Measurements from ENCODE around the gene CRYBG2.
"Not testable (repeated sequence)": the region's sequence is repeated elsewhere in the genome, so short reads cannot be mapped to it uniquely, and the experiment has no call there.

CRYBG2 gene

GRCh38 chr1:26391450-26391849, 37.5 kb upstream of the CRYBG2 start:
- no peak overlapping the region for H3K4me3 ChIP-seq (ENCODE audit: low read depth in 1 of 2, low read length in 1 of 2)
- no peaks in the 10 kb centered on the region for H3K4me1 ChIP-seq (ENCODE audit: control insufficient read depth in 1 of 2, insufficient read depth in 1 of 2, low read depth in 1 of 2, low read length in 1 of 2)
- no peak overlapping the region for H3K27ac ChIP-seq
- peaks cover 23% of the 10 kb centered on the region for H3K27me3 ChIP-seq
- no peaks in the 10 kb centered on the region for H3K36me3 ChIP-seq
- no peaks in the 10 kb centered on the region for H3K9me3 ChIP-seq
- TF ChIP-seq CTCF (IDR thresholded peaks at IDR 0.05), result no peak

GRCh38 chr1:26389604-26390247, 35.8 kb upstream of the CRYBG2 start:
- no peak for TF ChIP-seq CTCF (IDR thresholded peaks at IDR 0.05)
- Histone ChIP-seq H3K4me3 (ENCODE audit: low read depth in 1 of 2, low read length in 1 of 2) (no peak overlapping the region), H3K36me3 (no peaks in the 10 kb centered on the region), H3K27ac (no peak overlapping the region), H3K9me3 (no peaks in the 10 kb centered on the region), H3K4me1 (ENCODE audit: control insufficient read depth in 1 of 2, insufficient read depth in 1 of 2, low read depth in 1 of 2, low read length in 1 of 2) (no peaks in the 10 kb centered on the region), H3K27me3 (peaks cover 39% of the 10 kb centered on the region)

GRCh38 chr1:26388791-26389445, 35.0 kb upstream of the CRYBG2 start:
- Histone ChIP-seq H3K4me1 (ENCODE audit: control insufficient read depth in 1 of 2, insufficient read depth in 1 of 2, low read depth in 1 of 2, low read length in 1 of 2) (no peaks in the 10 kb centered on the region), H3K4me3 (ENCODE audit: low read depth in 1 of 2, low read length in 1 of 2) (no peak overlapping the region), H3K9me3 (no peaks in the 10 kb centered on the region), H3K27ac (no peak overlapping the region), H3K27me3 (peaks cover 39% of the 10 kb centered on the region), H3K36me3 (no peaks in the 10 kb centered on the region)
- TF ChIP-seq CTCF (IDR thresholded peaks at IDR 0.05), result no peak

GRCh38 chr1:26387447-26387846, 33.5 kb upstream of the CRYBG2 start:
- H3K4me1 ChIP-seq (ENCODE audit: control insufficient read depth in 1 of 2, insufficient read depth in 1 of 2, low read depth in 1 of 2, low read length in 1 of 2), result no peaks in the 10 kb centered on the region

GRCh38 chr1:26385063-26385462, 31.1 kb upstream of the CRYBG2 start:
- not testable (repeated sequence) for H3K27ac ChIP-seq; H3K36me3 ChIP-seq; H3K4me3 ChIP-seq (ENCODE audit: low read depth in 1 of 2, low read length in 1 of 2); H3K4me1 ChIP-seq (ENCODE audit: control insufficient read depth in 1 of 2, insufficient read depth in 1 of 2, low read depth in 1 of 2, low read length in 1 of 2); H3K9me3 ChIP-seq
- peaks cover 25% of the 10 kb centered on the region for H3K27me3 ChIP-seq

More at GRCh38 chr1:26387447-26387846, 33.5 kb upstream of the CRYBG2 start:
- H3K27me3 ChIP-seq, result peaks cover 34% of the 10 kb centered on the region
- no peak overlapping the region for H3K27ac ChIP-seq
- no peaks in the 10 kb centered on the region for H3K36me3 ChIP-seq
- no peaks in the 10 kb centered on the region for H3K9me3 ChIP-seq
- TF ChIP-seq CTCF (IDR thresholded peaks at IDR 0.05), result no peak
- H3K4me3 ChIP-seq (ENCODE audit: low read depth in 1 of 2, low read length in 1 of 2), result no peak overlapping the region

- TF ChIP-seq CTCF (IDR thresholded peaks at IDR 0.05), result no peak
- H3K36me3 ChIP-seq, result no peaks in the 10 kb centered on the region
- peaks cover 25% of the 10 kb centered on the region for H3K27me3 ChIP-seq
- H3K9me3 ChIP-seq, result no peaks in the 10 kb centered on the region
- no peak overlapping the region for H3K27ac ChIP-seq
- H3K4me1 ChIP-seq (ENCODE audit: control insufficient read depth in 1 of 2, insufficient read depth in 1 of 2, low read depth in 1 of 2, low read length in 1 of 2), result no peaks in the 10 kb centered on the region
- H3K4me3 ChIP-seq (ENCODE audit: low read depth in 1 of 2, low read length in 1 of 2), result no peak overlapping the region
Measured at GRCh38 chr1:26384076-26384475, 30.1 kb upstream of the CRYBG2 start.

Data from neutrophil (primary cell).